GM21737 (cell line): ENCODE measurements around the gene HMCN2.

Experiments used
- ATAC-seq: cut with Tn5 transposase; IDR thresholded peaks from one replicate; pipeline ENCODE4 v1.9.1; 2021; ENCODE audit warnings: mild to moderate bottlenecking, moderate library complexity; ENCODE audit not compliant: unreplicated experiment

HMCN2 gene

DNA sequence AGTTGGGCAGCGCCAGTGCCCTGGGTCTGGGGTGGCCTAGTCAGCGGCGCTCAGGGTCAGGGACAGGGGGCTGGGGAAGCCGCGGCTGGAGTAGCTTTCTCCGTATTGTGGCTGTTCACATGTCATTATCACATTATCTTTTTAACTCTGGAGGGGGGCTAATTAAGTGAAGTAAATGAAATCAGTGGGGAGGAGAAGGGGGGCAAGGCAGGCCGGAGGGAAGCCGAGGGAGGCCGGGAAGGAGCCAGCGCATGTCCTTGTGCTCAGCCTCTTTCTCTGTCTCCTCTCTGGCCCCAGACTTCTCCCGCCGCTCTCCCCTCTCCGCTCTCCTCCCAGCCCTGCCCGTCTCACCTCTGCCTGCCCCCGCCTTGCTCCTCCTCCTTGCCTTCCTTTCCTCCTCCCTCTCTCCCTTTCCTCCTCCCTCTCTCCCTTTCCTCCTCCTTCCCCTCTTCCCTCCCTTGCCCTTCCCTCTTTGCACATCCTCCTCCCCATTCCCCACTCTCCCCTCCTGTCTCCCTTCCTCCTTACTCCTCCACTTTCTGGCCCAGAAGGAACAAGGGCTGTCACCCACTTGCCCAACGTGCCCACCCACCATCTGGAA, 217.9 kb downstream of the HMCN2 start:
- no peak for ATAC-seq
